Lower leg skin (tissue), 3 donors: ENCODE measurements around the gene TMEM120A.

Experiments
- POLR2A ChIP-seq, 2 donors: fragments of 450-650 bp; IDR thresholded peaks; one replicate each; pipeline ENCODE4 v1.6.1; 2016 to 2017; ENCODE audit warnings: antibody characterized with exemption in 2 of 2, mild to moderate bottlenecking in 1 of 2, moderate library complexity in 1 of 2
- TF ChIP-seq, protein P1 (sequence below), 3 donors: fragments of 450-650 bp; IDR thresholded peaks; one replicate each; pipeline ENCODE4 v1.5.1; 2016; ENCODE audit warnings: antibody characterized with exemption in 3 of 3, mild to moderate bottlenecking in 3 of 3, moderate library complexity in 2 of 3

GRCh38 chr7:75946207-75946855, 48.1 kb downstream of the TMEM120A start:
- TF ChIP-seq POLR2A (IDR thresholded peaks at IDR 0.05): no peak
- TF ChIP-seq, protein P1, sequence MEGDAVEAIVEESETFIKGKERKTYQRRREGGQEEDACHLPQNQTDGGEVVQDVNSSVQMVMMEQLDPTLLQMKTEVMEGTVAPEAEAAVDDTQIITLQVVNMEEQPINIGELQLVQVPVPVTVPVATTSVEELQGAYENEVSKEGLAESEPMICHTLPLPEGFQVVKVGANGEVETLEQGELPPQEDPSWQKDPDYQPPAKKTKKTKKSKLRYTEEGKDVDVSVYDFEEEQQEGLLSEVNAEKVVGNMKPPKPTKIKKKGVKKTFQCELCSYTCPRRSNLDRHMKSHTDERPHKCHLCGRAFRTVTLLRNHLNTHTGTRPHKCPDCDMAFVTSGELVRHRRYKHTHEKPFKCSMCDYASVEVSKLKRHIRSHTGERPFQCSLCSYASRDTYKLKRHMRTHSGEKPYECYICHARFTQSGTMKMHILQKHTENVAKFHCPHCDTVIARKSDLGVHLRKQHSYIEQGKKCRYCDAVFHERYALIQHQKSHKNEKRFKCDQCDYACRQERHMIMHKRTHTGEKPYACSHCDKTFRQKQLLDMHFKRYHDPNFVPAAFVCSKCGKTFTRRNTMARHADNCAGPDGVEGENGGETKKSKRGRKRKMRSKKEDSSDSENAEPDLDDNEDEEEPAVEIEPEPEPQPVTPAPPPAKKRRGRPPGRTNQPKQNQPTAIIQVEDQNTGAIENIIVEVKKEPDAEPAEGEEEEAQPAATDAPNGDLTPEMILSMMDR (IDR thresholded peaks at IDR 0.05): no peak
